IPS DF 4.7 (cell line): ENCODE measurements around the gene LRRC15.

ENCODE experiments used
- DNase-seq: peaks from one replicate; pipeline ENCODE4 v3.0.0-alpha.2; 2013; ENCODE audit warnings: low spot score; ENCODE audit errors: extremely low read depth

The LRRC15 gene

GRCh38 chr3:194336601-194337355 is 32.8 kb downstream of the LRRC15 start:
- no peak for DNase-seq

- no peak for DNase-seq
These were observed 35.6 kb downstream of the LRRC15 start for GRCh38 chr3:194333981-194334320.

- DNase-seq = no peak
These were observed 36.1 kb downstream of the LRRC15 start for GRCh38 chr3:194333212-194333980.

- no peak for DNase-seq
These were observed 36.7 kb downstream of the LRRC15 start for GRCh38 chr3:194332858-194333211.

- DNase-seq = no peak
These were observed 39.0 kb downstream of the LRRC15 start for GRCh38 chr3:194330579-194330978.

GRCh38 chr3:194330160-194330559 is 39.4 kb downstream of the LRRC15 start:
- no peak for DNase-seq

DNA sequence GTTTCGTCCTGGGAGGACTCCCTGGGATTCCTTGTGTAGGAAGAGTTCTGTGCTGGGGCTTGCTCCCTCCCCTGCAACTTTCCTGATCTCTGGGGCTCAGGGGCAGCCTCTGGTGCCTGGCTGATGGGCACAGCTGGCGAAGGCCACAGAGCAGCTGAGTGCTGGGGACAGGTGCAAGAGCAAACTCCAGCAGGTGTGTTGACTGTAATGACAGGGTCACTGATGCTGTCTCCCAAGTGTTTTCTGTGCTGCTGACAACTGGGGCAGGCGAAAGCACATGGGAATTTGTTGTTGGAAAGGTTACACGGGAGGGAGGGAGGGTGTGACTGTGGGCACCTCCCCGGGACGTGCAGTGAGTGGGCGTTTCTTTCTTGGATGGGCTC is 40.0 kb downstream of the LRRC15 start:
- DNase-seq = no peak

GRCh38 chr3:194328942-194329582 is 40.5 kb downstream of the LRRC15 start:
- no peak for DNase-seq

DNA sequence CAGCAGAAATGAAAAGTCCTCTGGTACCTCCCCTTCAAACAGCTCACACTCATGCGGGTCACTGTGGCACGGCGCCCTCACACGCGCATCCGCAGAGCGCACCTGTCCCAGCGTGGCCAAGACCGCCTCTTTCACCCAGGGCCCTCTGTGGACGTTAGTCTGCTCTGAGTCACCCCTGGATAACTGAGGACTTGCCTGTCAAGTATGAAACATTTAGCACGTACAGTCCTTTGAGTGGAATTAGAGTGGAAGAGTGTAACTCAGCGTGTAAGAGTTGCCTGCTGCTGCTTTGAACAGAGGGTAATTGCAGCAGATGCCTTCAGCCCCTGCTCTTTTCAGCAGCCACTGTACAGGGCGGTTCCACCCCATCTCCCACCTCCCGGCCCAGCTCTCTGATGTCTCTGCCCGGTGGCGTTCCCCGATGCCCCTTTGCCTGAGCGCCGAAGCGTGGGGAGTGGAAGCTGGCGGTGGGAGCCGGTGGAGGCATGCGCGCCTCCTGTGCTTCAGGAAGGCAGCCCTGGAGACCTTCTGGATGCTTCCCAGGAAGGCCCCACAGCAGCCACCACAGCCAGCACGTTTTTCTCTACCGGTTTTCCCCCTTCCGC is 41.4 kb downstream of the LRRC15 start:
- DNase-seq = no peak

GRCh38 chr3:194327218-194328052 is 42.1 kb downstream of the LRRC15 start:
- DNase-seq = no peak

DNA sequence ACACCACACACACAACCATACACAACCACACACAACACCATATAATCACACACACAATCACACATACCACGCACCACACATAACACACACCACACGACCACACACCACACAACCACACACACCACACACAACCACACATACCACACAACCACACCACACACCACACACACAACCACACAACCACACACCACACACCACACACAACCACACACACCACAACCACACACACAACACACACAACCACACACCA is 42.6 kb downstream of the LRRC15 start:
- DNase-seq = no peak

GRCh38 chr3:194326192-194326967 is 43.2 kb downstream of the LRRC15 start:
- DNase-seq = no peak

GRCh38 chr3:194325424-194326153 is 44.0 kb downstream of the LRRC15 start:
- no peak for DNase-seq

- DNase-seq = no peak
These were observed 44.7 kb downstream of the LRRC15 start for GRCh38 chr3:194324823-194325327.

DNA sequence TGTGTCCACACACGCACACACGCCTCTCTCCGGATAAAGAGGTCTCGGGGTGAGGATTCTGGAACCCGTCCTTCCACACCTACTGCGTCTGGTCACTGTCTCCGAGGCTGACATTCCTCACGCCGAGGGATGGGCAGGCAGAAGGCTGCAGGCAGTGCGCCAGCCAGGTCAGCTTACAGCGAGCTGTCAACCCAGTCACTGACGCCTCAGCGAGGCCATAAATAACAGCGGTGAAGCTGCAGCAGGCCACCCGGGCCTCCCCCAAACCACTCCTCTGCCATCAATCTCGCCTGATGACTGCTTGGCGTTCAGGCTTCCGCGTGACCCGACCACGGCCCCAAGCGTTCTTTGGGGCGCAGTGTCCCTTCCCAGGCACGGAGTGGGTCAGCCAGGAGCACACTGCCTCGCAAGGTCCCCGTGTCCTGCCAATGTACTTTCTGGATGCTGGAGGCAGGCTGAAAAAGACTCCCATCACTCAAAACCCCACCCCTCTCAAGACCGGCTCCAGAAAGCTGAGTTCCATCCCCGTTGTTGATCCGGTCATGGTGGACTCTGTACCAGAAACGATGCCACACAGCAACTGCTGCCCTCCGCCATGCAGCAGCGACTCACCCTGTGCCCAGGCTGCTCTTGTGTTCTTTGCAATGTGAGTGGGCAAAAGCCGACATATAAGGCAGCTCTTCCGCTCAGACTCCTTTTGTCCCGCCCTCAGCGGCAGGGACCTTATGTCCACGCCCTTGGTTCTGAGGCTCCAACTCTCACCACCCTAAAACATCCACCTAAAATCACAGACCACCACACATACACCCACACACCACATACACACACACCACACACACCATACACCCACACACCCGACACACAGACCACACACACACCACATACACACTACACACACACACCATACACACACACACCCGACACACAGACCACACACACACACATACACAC is 45.5 kb downstream of the LRRC15 start:
- DNase-seq = no peak

- DNase-seq = no peak
These were observed 46.8 kb downstream of the LRRC15 start for GRCh38 chr3:194322678-194323211.

DNA sequence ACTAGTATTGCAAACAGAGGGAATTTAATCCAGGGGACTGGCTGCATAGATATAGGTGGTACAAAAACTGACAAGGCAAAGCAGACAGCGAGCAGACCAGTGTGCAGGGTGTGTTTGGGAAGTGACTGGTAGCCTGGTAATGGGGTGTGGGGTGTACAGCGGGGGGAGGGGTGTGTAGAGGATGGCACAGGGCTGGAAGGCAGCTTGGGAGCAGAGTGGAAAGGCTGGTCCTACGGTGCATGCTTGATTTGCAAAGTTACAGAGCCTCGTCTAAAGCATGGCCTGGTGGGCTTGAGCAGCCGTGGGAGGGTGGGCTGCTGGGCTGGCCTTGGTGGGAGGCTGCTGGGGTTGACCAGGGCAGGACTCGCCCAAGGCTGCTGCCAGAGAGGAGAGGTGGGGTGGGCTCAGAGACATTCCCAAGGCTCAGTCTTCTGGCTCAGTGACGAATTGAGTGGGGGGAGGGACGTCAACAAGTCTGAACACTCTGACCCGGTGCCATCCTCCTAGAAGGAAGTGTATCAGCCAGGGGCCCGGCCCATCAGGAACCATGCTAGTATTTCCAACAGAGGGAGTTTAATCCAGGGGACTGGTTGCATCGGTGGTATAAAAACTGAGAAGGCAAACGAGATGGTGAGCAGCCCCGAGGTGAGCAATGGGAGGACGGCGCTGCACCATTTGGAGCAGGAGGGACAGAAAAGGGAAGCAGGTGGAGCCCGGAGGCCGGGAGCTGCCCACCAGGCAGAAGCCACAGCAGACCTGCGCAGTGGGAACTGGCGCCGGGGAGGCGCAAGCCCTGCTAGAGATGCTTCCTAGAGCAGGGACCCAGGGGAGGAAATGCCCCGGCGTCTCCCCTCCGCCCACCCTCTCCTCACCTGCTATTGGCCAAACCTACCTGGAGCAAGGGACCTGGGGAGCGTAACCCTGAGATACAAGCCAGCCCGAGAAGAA is 47.6 kb downstream of the LRRC15 start:
- DNase-seq = no peak
